K562 (cell line): ENCODE results near the gene GALE. TPM values are rescaled to one million over a fixed set of nuclear protein-coding genes. Genes with fewer than 3 reads are reported as not detected.
"Not testable (repeated sequence)": the region's sequence is repeated elsewhere in the genome, so short reads cannot be mapped to it uniquely, and the experiment has no call there.

Source experiments
- ATAC-seq: fragments of 200-7000 bp; cut with Tn5 transposase; 3 replicates; pipeline ENCODE4 v1.9.1; 2020; ENCODE audit warnings: moderate library complexity
- BruUV-seq: library from RNA; stranded (reverse); fragments of 400-500 nt; replicated peaks from 2 replicates; lab custom pipeline; 2021; lab: Mats Ljungman, UMichigan
- CTCF ChIA-PET: fragments of 300-600 bp; formaldehyde crosslinking; extraction: SDS; loops from one replicate; lab custom pipeline; 2021; ENCODE audit warnings: low intra/inter-chr PET ratio; lab: Yijun Ruan, JAX
- POLR2A ChIA-PET: fragments of 300-600, 350-650 bp; sonication (Branson Sonifier 250); formaldehyde crosslinking; extraction: SDS; loops from one replicate; lab custom pipeline; 2021; ENCODE audit warnings: antibody characterized with exemption, inconsistent platforms; lab: Yijun Ruan, JAX
- DNase-seq, 4 experiments: peaks; one replicate each; pipeline versions ENCODE4 v3.0.0 to v3.0.0-alpha.2; 2011 to 2018; ENCODE audit warnings: low spot score in 3 of 4, mixed read lengths in 3 of 4; ENCODE audit errors: extremely low read depth in 1 of 4
- FAIRE-seq: peaks from 2 replicates; lab custom pipeline; 2011; peaks lifted over from hg19 to GRCh38; lab: Jason Lieb, UNC
- H2AFZ ChIP-seq: 2 replicates; pipeline ENCODE4 v1.6.0; 2011; ENCODE audit warnings: low read depth, low read length, control low read depth, inconsistent platforms
- H3K27ac ChIP-seq: fragments of 200-600 bp; 3 replicates; pipeline ENCODE4 v1.8.0; 2011; ENCODE audit warnings: low read depth, mild to moderate bottlenecking, control low read depth, inconsistent platforms, low read length, moderate library complexity, mixed read lengths; ENCODE audit errors: extremely low read depth
- H3K27me3 ChIP-seq, 2 experiments: fragments of 300-600 bp in 1 of 2; 2 replicates in 1 of 2; 3 replicates in 1 of 2; pipeline versions ENCODE4 v1.6.0 to v1.8.0; 2011; ENCODE audit warnings: inconsistent platforms in 2 of 2, low read length in 2 of 2, mild to moderate bottlenecking in 1 of 2, mixed read lengths in 1 of 2, moderate library complexity in 1 of 2; ENCODE audit not compliant: control insufficient read depth in 2 of 2, insufficient read depth in 2 of 2
- H3K36me3 ChIP-seq: fragments of 300-600 bp; 3 replicates; pipeline ENCODE4 v1.8.0; 2011; ENCODE audit warnings: mild to moderate bottlenecking, low read length, inconsistent platforms; ENCODE audit not compliant: control insufficient read depth, insufficient read depth
- H3K4me1 ChIP-seq, 2 experiments: fragments of 200-600 bp in 1 of 2; replicated peaks in 1 of 2; 2 replicates in 1 of 2; 3 replicates in 1 of 2; pipeline versions ENCODE4 v1.5.1 to v1.8.0; 2011; ENCODE audit warnings: inconsistent platforms in 2 of 2, low read length in 2 of 2, mild to moderate bottlenecking in 1 of 2, mixed read lengths in 1 of 2, moderate library complexity in 1 of 2; ENCODE audit not compliant: control insufficient read depth in 2 of 2, insufficient read depth in 2 of 2
- H3K4me2 ChIP-seq: 2 replicates; pipeline ENCODE4 v1.6.1; 2011; ENCODE audit warnings: low read length, control low read depth, inconsistent platforms, mixed read lengths; ENCODE audit not compliant: insufficient read depth
- H3K4me3 ChIP-seq: fragments of 200-600 bp; sonication (generic), shearing (Covaris generic); 2 replicates; pipeline ENCODE4 v1.5.1; 2016; ENCODE audit warnings: control low read depth, inconsistent platforms
- H3K79me2 ChIP-seq: fragments of 200-600 bp; 3 replicates; pipeline ENCODE4 v1.8.0; 2011; ENCODE audit warnings: low read length, inconsistent platforms; ENCODE audit not compliant: control insufficient read depth, insufficient read depth
- H3K9ac ChIP-seq, 2 experiments: 2 replicates each; pipeline versions ENCODE4 v1.6.0 to v1.6.1; 2011; ENCODE audit warnings: low read depth in 2 of 2, low read length in 2 of 2, control low read depth in 1 of 2, inconsistent platforms in 1 of 2, mild to moderate bottlenecking in 1 of 2, mixed read lengths in 1 of 2; ENCODE audit not compliant: insufficient read depth in 1 of 2
- H3K9me1 ChIP-seq: one replicate; pipeline ENCODE4 v1.6.0; 2011; ENCODE audit warnings: inconsistent platforms, mild to moderate bottlenecking, low read length, moderate library complexity; ENCODE audit not compliant: control insufficient read depth, insufficient read depth
- H3K9me3 ChIP-seq: replicated peaks from 2 replicates; pipeline ENCODE4 v1.5.1; 2011; ENCODE audit warnings: low read depth, low read length, inconsistent platforms; ENCODE audit not compliant: control insufficient read depth, insufficient read depth
- H4K20me1 ChIP-seq: replicated peaks from 2 replicates; pipeline ENCODE4 v1.6.1; 2011; ENCODE audit warnings: low read length, inconsistent platforms, mixed read lengths; ENCODE audit not compliant: control insufficient read depth, insufficient read depth
- CBX1 ChIP-seq: sonication (generic); IDR thresholded peaks from 2 replicates; pipeline ENCODE4 v1.6.1; 2016; ENCODE audit warnings: antibody characterized with exemption, low read depth, mild to moderate bottlenecking
- CBX3 ChIP-seq, 2 experiments: IDR thresholded peaks; 1 replicate in 1 of 2; 2 replicates in 1 of 2; pipeline ENCODE4 v1.6.1; 2012; ENCODE audit warnings: inconsistent platforms in 2 of 2, low read length in 2 of 2, borderline replicate concordance in 1 of 2, control low read depth in 1 of 2
- CBX5 ChIP-seq: IDR thresholded peaks from 2 replicates; pipeline ENCODE4 v1.6.1; 2014; ENCODE audit warnings: low read depth, borderline replicate concordance
- TRIM24 ChIP-seq, 2 experiments: fragments of 450-650 bp; IDR thresholded peaks; 2 replicates each; pipeline ENCODE4 v1.6.1; 2016
- TRIM28 ChIP-seq: fragments of 450-650 bp; IDR thresholded peaks from 2 replicates; pipeline ENCODE4 v1.6.1; 2017
- ZNF280A ChIP-seq: fragments of 450-650 bp; IDR thresholded peaks from 2 replicates; pipeline ENCODE4 v1.6.1; 2018; ENCODE audit warnings: mild to moderate bottlenecking, low read depth; ENCODE audit not compliant: partially characterized antibody
- ZNF766 ChIP-seq: fragments of 200-800 bp; sonication (Bioruptor generic); conservative IDR thresholded peaks from 2 replicates; pipeline ENCODE4 v1.6.1; 2016; ENCODE audit warnings: missing genetic modification characterization, missing compliant biosample characterization
- WGBS: fragments of 100-300 bp; shearing (Covaris generic); methylation state at CpG from one replicate; pipeline ENCODE4 v1.1.6; 2016; ENCODE audit warnings: low coverage, mixed read lengths; ENCODE audit not compliant: insufficient coverage; ENCODE audit errors: missing lambda C conversion rate; 5-methylcytosine and 5-hydroxymethylcytosine counted together
- in situ Hi-C: fragments of 300-500 bp; cut with MboI; formaldehyde crosslinking; loops from 4 replicates; pipeline ENCODE4 v1.15.0; 2018; ENCODE audit warnings: inconsistent platforms, mixed read lengths
- intact Hi-C: fragments of 100-400 bp; cut with micrococcal nuclease; formaldehyde crosslinking; loops from 2 replicates; pipeline ENCODE4 v1.14.2; 2022
- polyA plus RNA-seq, 8 experiments: library from polyadenylated mRNA; depleted of rRNA in 4 of 8; stranded (reverse) in 5 of 8; unstranded in 3 of 8; fragments of >200 nt; fragmentation: Nextera tagmentation in 2 of 8; fragmentation: Illumina TruSeq in 1 of 8; extraction: Ambion mirVana in 2 of 8; extraction: Trizol in 1 of 8; gene quantifications; 2 replicates each; pipeline versions ENCODE4 v1.2.1 to v1.2.3, GENCODE V29; 2011 to 2014; ENCODE audit warnings: inconsistent platforms in 1 of 8, missing spikeins in 1 of 8
- total RNA-seq, 7 experiments: library from RNA; depleted of rRNA in 6 of 7; stranded (reverse); fragments of >200 nt in 6 of 7; fragmentation: Illumina TruSeq in 2 of 7; extraction: Trizol in 2 of 7; gene quantifications; 2 replicates each; pipeline versions ENCODE4 v1.2.1 to v1.2.3, GENCODE V29; 2011 to 2021; ENCODE audit warnings: low replicate concordance in 1 of 7
- TF ChIP-seq, protein P1 (sequence below): fragments of 250-450 bp; sonication (Bioruptor Pico); IDR thresholded peaks from 2 replicates; pipeline ENCODE4 v1.5.1; 2021; ENCODE audit warnings: mild to moderate bottlenecking

GALE gene
- total and polyA plus RNA-seq, 9 of the 15 experiments (the other 6 are each of a cell fraction or from before 2014, with no cell fraction given): 8.4 to 139 (median 88.3) TPM

DNA sequence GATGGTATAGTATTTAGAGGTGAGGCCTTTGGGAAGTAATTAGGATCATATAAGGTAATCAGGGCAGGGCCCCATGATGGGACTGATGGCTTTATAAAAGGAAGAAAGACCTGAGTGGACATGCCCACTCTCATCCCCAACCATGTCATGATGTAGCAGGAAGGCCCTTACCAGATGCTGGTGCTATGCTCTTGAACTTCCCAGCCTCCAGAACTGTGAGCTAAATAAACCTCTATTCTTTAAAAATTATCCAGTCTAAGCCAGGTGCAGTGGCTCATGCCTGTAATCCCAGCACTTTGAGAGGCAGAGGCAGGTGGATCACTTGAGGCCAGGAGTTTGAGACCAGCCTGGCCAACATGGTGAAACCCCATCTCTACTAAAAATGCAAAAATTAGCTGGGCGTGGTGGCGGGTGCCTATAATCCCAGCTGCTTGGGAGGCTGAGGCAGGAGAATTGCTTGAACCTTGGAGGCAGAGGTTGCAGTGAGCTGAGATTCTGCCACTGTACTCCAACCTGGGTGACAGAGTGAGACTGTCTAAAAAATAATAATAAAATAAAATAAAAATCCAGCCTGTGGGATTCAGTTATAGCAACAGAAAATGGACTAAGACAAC, 47.0 kb upstream of the GALE start:
- FAIRE-seq, H3K9me1 ChIP-seq, H3K4me3 ChIP-seq, H3K9me3 ChIP-seq, BruUV-seq, ATAC-seq, H3K79me2 ChIP-seq, H3K27me3 ChIP-seq, H3K4me1 ChIP-seq, CTCF ChIA-PET, H4K20me1 ChIP-seq, H2AFZ ChIP-seq, H3K9ac ChIP-seq, DNase-seq, intact Hi-C loops: not testable (repeated sequence)
- POLR2A ChIA-PET: interaction anchor here (0.8 kb wide), 1 partner anchor 22 kb away, joined by 3 read pairs; the partner anchor contains the start of gene HMGCL
- 100% methylated on average over 2 of the region's 2 CpGs for WGBS
- peaks cover 20% of the 10 kb centered on the region for H3K36me3 ChIP-seq
- in situ Hi-C loops: loop anchor here (10.0 kb wide), 1 partner anchor 1717 kb away; no protein-coding TSS in a partner anchor
- TF ChIP-seq TRIM24 (IDR thresholded peaks at IDR 0.05) (0 out of 4 replicates have a peak, but pooled peaks of 1 of the 2 experiments have one; percentile 22), ZNF280A (peak; percentile 83), CBX3 (IDR thresholded peaks at IDR 0.05; ENCODE audit: borderline replicate concordance in 1 of 2, low read length in 2 of 2) (peak in 1 of 2 experiments; percentile 98; a peak in 2 of 3 replicates), TRIM28 (peak; percentile 80), CBX5 (peak; percentile 95), ZNF766 (peak; percentile 100), CBX1 (peak; percentile 39; the same call in 1 of the 2 replicates)
- TF ChIP-seq, protein P1, sequence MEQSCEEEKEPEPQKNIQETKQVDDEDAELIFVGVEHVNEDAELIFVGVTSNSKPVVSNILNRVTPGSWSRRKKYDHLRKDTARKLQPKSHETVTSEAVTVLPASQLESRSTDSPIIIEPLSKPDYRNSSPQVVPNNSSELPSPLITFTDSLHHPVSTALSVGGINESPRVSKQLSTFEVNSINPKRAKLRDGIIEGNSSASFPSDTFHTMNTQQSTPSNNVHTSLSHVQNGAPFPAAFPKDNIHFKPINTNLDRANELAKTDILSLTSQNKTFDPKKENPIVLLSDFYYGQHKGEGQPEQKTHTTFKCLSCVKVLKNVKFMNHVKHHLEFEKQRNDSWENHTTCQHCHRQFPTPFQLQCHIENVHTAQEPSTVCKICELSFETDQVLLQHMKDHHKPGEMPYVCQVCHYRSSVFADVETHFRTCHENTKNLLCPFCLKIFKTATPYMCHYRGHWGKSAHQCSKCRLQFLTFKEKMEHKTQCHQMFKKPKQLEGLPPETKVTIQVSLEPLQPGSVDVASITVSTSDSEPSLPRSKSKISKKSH (CRISPR knock-in tag): 0 out of 2 replicates have a peak, but pooled peaks have one; percentile 43
- TF ChIP-seq, all 486 proteins: peak for 8; not testable (repeated sequence) for 478
- not testable (repeated sequence) for H3K4me2 ChIP-seq, H3K27ac ChIP-seq
